Psoas muscle (tissue), 8 donors: Measurements from ENCODE around the gene CATSPERZ. TPM values are rescaled to one million over a fixed set of nuclear protein-coding genes. Genes with fewer than 3 reads are reported as not detected.

Experiments
- ATAC-seq, 4 donors: fragments of 200-7000 bp; cut with Tn5 transposase; one replicate each; pipeline ENCODE4 v1.9.1; 2020; ENCODE audit warnings: moderate library complexity in 3 of 4, mild to moderate bottlenecking in 2 of 4
- DNase-seq, 2 donors: peaks; one replicate each; pipeline ENCODE4 v3.0.0-alpha.2; 2020
- H3K27ac ChIP-seq: fragments of 200-600 bp; one replicate; pipeline ENCODE4 v1.8.0; 2022
- H3K27me3 ChIP-seq, 3 donors: fragments of 200-600 bp in 1 of 3; one replicate each; pipeline versions ENCODE4 v1.6.1 to v1.8.0; 2013 to 2022; ENCODE audit warnings: low read length in 2 of 3, mild to moderate bottlenecking in 2 of 3, moderate library complexity in 1 of 3; ENCODE audit not compliant: insufficient read depth in 3 of 3
- H3K36me3 ChIP-seq, 2 donors: fragments of 200-600 bp in 1 of 2; one replicate each; pipeline versions ENCODE4 v1.6.1 to v1.8.0; 2013 to 2022; ENCODE audit warnings: low read depth in 1 of 2, mild to moderate bottlenecking in 1 of 2, moderate library complexity in 1 of 2; ENCODE audit not compliant: insufficient read depth in 1 of 2
- H3K4me1 ChIP-seq: fragments of 200-600 bp; one replicate; pipeline ENCODE4 v1.8.0; 2022
- H3K4me3 ChIP-seq: fragments of 200-600 bp; one replicate; pipeline ENCODE4 v1.8.0; 2022; ENCODE audit warnings: mild to moderate bottlenecking
- H3K9me3 ChIP-seq: fragments of 200-600 bp; one replicate; pipeline ENCODE4 v1.8.0; 2022
- CTCF ChIP-seq: fragments of 200-600 bp; IDR thresholded peaks from one replicate; pipeline ENCODE4 v1.8.0; 2022; ENCODE audit warnings: antibody characterized with exemption
- WGBS, 3 donors: extraction: QIAGEN DNeasy Blood & Tissue Kit; methylation state at CpG; one replicate each; pipeline versions ENCODE4 v1.1.6 to v1.1.7; 2013; 5-methylcytosine and 5-hydroxymethylcytosine counted together
- intact Hi-C, 2 donors: fragments of 100-400 bp; cut with DNase I; formaldehyde crosslinking; loops; one replicate each; pipeline versions ENCODE4 v1.11.0 to v1.14.2; 2022
- polyA plus RNA-seq, 3 donors: library from polyadenylated mRNA; stranded (reverse); fragments of 200-250 nt; gene quantifications; one replicate each; pipeline ENCODE4 v1.2.3, GENCODE V29; 2013
- total RNA-seq, 4 donors: library from RNA; stranded (reverse); fragmentation: NEBNext Ultra II Directional in 2 of 4; extraction: Animal tissue kit (Norgen Biotek cat#: 25700) in 2 of 4; gene quantifications; one replicate each; pipeline versions ENCODE4 v1.2.1 to v1.2.4, GENCODE V29; 2021 to 2023
- donor health status: healthy with polysubstance abuse.
- donor health status: DM: no; HTN: no; CAD: no; lungs with moderate emphysema.
- donor health status: Bipolar disorder and iron deficiency.
- donor health status: healthy.
- donor health status: DM: yes; HTN: yes; CAD: no.
- donor health status: DM: no; HTN: no; CAD: no.
- donor health status: DM: no; HTN: no; CAD: no.
- donor health status: DM: yes; HTN: yes; CAD: no.

The CATSPERZ gene
- total and polyA plus RNA-seq, 7 donors, result 0.05 TPM; not detected in 6

- intact Hi-C loops, result loop anchor here (2.0 kb wide), 2 partner anchors 14 to 58 kb away; no protein-coding TSS in a partner anchor
- no peak for TF ChIP-seq CTCF
- peaks cover 0 to 19% of the 10 kb centered on the region in 2 donors for H3K36me3 ChIP-seq
- no peaks in the 10 kb centered on the region for H3K9me3 ChIP-seq
- peak within 1 kb of the TSS; percentile 79 for H3K4me3 ChIP-seq
- 0 to 1% (median 1%) methylated on average over 47 to 102 of the region's 102 CpGs for WGBS, 3 donors
- peak within 1 kb of the TSS; percentile 93 for H3K27ac ChIP-seq
- H3K27me3 ChIP-seq, result no peaks in the 10 kb centered on the region
- peaks cover 25% of the 10 kb centered on the region for H3K4me1 ChIP-seq
- ATAC-seq, result peak; percentile 68 to 76 (median 76)
- DNase-seq, result peak; percentile 87 to 92
These were observed 14.9 kb upstream of the CATSPERZ start, which contains the start of gene GPR137 for GRCh38 chr11:64284962-64285884. GPR137 (plus strand) TSS chr11:64285848; CDS start chr11:64286525, 677 bp downstream.

GRCh38 chr11:64285885-64286800 lies 14.0 kb upstream of the CATSPERZ start:
- Histone ChIP-seq H3K27me3 (peaks cover 0 to 7% (median 0%) of the 10 kb centered on the region in 3 donors), H3K9me3 (no peaks in the 10 kb centered on the region), H3K4me3 (peak overlapping the region; percentile 79), H3K27ac (peak overlapping the region; percentile 93), H3K4me1 (peaks cover 25% of the 10 kb centered on the region), H3K36me3 (peaks cover 0 to 18% of the 10 kb centered on the region in 2 donors)
- intact Hi-C loops, result loop anchor here (2.0 kb wide), 2 partner anchors 15 to 57 kb away; no protein-coding TSS in a partner anchor
- WGBS, 3 donors, result 18 to 37% (median 27%) methylated on average over 23 to 40 of the region's 40 CpGs
- no peak for TF ChIP-seq CTCF
- ATAC-seq (peak in 3 of 4 donors; percentile 20 to 61 (median 29)), DNase-seq (peak in 1 of 2 donors; percentile 69)

GRCh38 chr11:64286801-64287159 lies 13.4 kb upstream of the CATSPERZ start:
- 88 to 94% (median 90%) methylated on average over 9 of the region's 9 CpGs for WGBS, 3 donors
- H3K27me3 ChIP-seq, result peaks cover 0 to 13% (median 4%) of the 10 kb centered on the region in 3 donors
- DNase-seq (no peak), ATAC-seq (no peak)
- peak overlapping the region; percentile 79 for H3K4me3 ChIP-seq
- H3K4me1 ChIP-seq, result peaks cover 26% of the 10 kb centered on the region
- no peaks in the 10 kb centered on the region for H3K9me3 ChIP-seq
- peak overlapping the region; percentile 93 for H3K27ac ChIP-seq
- intact Hi-C loops, result no loop called here
- TF ChIP-seq CTCF, result no peak
- H3K36me3 ChIP-seq, result peaks cover 0 to 11% of the 10 kb centered on the region in 2 donors

GRCh38 chr11:64287676-64288352 lies 12.3 kb upstream of the CATSPERZ start:
- DNase-seq (peak in 1 of 2 donors; percentile 51), ATAC-seq (no peak)
- H3K27ac ChIP-seq, result no peak overlapping the region
- no peaks in the 10 kb centered on the region for H3K9me3 ChIP-seq
- 94% methylated on average over 31 to 33 of the region's 33 CpGs for WGBS, 3 donors
- TF ChIP-seq CTCF, result no peak
- no peak overlapping the region for H3K4me3 ChIP-seq
- intact Hi-C loops, result no loop called here
- peaks cover 0 to 1% of the 10 kb centered on the region in 2 donors for H3K36me3 ChIP-seq
- peaks cover 35% of the 10 kb centered on the region for H3K4me1 ChIP-seq
- peaks cover 0 to 24% (median 14%) of the 10 kb centered on the region in 3 donors for H3K27me3 ChIP-seq
